ENCODE results near the gene SH3PXD2A. TPM values are rescaled to one million over a fixed set of nuclear protein-coding genes. Genes with fewer than 3 reads are reported as not detected.

Gene SH3PXD2A
- total and polyA plus RNA-seq, 2 experiments from 2014 or later, result 1.8 to 5.0 TPM

DNA sequence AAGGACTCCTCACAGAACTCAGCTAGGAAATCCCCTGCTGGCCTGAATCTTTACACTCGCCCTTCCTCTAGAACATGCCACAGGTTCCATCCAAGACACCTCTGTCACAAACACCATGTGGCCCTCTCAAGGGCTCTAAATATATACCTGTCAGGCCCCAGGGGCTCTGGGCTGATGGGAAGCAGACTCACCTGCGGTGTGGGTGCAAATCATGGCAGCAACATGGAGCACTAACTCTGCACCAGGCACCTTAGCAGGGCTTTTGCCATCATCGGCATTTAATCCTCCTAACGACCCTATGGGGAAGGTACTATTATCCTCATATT, 17.3 kb downstream of the SH3PXD2A start:
- Histone ChIP-seq H3F3A (replicated peaks; ENCODE audit: low read depth) (0 out of 2 replicates have a peak, but pooled peaks cover 5% of the 10 kb centered on the region), H3K36me3 (ENCODE audit: insufficient read depth) (no peaks in the 10 kb centered on the region), H3K9me2 (ENCODE audit: insufficient read depth) (no peaks in the 10 kb centered on the region), H3K27me3 (ENCODE audit: insufficient read depth) (no peaks in the 10 kb centered on the region), H3K79me2 (replicated peaks; ENCODE audit: insufficient read depth) (no peaks in the 10 kb centered on the region), H3K27ac (ENCODE audit: low read depth) (no peak overlapping the region), H3K4me1 (ENCODE audit: insufficient read depth) (peaks cover 49% of the 10 kb centered on the region), H2AFZ (no peak overlapping the region), H3K4me2 (no peak overlapping the region), H4K20me1 (replicated peaks; ENCODE audit: insufficient read depth) (no peaks in the 10 kb centered on the region), H3K4me3 (no peak overlapping the region)
- no peak for TF ChIP-seq CREB1 (CRISPR knock-in tag; IDR thresholded peaks at IDR 0.05; ENCODE audit: low read depth)
- no peak for TF ChIP-seq NANOG (IDR thresholded peaks at IDR 0.05; ENCODE audit: borderline replicate concordance)
- no peak for TF ChIP-seq JUNB (IDR thresholded peaks at IDR 0.05; ENCODE audit: unreplicated experiment)
- TF ChIP-seq, protein P1, sequence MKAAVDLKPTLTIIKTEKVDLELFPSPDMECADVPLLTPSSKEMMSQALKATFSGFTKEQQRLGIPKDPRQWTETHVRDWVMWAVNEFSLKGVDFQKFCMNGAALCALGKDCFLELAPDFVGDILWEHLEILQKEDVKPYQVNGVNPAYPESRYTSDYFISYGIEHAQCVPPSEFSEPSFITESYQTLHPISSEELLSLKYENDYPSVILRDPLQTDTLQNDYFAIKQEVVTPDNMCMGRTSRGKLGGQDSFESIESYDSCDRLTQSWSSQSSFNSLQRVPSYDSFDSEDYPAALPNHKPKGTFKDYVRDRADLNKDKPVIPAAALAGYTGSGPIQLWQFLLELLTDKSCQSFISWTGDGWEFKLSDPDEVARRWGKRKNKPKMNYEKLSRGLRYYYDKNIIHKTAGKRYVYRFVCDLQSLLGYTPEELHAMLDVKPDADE (IDR thresholded peaks at IDR 0.05), result no peak
- no peak for TF ChIP-seq ZNF114 (CRISPR knock-in tag; IDR thresholded peaks at IDR 0.05)
- peaks cover 3% of the 10 kb centered on the region; the same call in 2 of the 3 replicates for H3K36me3 Mint-ChIP-seq (ENCODE audit: low read depth)
- no peak overlapping the region for H3K4me3 Mint-ChIP-seq
- no peak overlapping the region for H3K27ac Mint-ChIP-seq
- DNase-seq (ENCODE audit: low spot score) (no peak), ATAC-seq (no peak)
- peaks cover 5% of the 10 kb centered on the region; the same call in 1 of the 3 replicates for H3K9me3 Mint-ChIP-seq
- peaks cover 63% of the 10 kb centered on the region for H3K4me1 Mint-ChIP-seq
- H3K27me3 Mint-ChIP-seq (ENCODE audit: insufficient read depth, low read depth, poor library complexity), result peaks cover 1% of the 10 kb centered on the region

DNA sequence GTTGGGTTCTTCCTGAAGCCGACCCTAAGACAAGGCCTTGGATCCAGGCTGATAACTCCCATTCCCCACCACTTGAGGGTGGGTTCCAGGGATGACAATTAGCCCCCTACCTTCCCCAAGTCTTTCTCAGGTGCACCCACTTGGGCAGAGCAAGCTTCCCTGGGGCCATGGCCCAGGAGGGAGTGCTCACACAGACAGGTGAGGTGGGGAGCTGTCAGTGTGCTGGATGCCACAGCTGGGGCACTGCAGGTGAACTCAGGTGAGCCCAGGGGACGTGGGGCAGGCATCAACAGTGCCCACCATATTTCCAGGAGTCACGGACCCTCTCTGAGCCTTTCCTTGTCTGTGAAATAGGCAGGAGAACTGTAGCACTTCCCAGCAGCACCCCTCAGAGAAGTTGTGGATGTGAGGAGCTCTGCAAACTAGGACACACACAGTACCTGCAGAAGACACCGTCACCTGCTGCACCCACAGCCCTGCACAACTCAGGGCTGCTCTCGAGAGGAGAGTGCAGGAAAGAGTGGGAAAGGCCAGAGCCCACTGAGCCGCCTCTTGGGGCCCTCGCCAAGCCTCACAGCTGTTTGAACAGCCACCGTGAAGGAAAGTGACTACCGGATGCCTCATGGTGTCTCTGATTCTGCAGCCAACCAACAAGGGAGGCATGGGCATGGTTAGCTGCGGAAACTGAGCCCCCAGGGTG, 17.9 kb downstream of the SH3PXD2A start:
- Histone ChIP-seq H4K20me1 (replicated peaks; ENCODE audit: insufficient read depth) (no peaks in the 10 kb centered on the region), H3K36me3 (ENCODE audit: insufficient read depth) (no peaks in the 10 kb centered on the region), H3K4me2 (no peak overlapping the region), H3K27ac (ENCODE audit: low read depth) (no peak overlapping the region), H3K4me3 (no peak overlapping the region), H3F3A (replicated peaks; ENCODE audit: low read depth) (0 out of 2 replicates have a peak, but pooled peaks cover 5% of the 10 kb centered on the region), H2AFZ (no peak overlapping the region), H3K79me2 (replicated peaks; ENCODE audit: insufficient read depth) (no peaks in the 10 kb centered on the region), H3K9me2 (ENCODE audit: insufficient read depth) (no peaks in the 10 kb centered on the region), H3K27me3 (ENCODE audit: insufficient read depth) (no peaks in the 10 kb centered on the region), H3K4me1 (ENCODE audit: insufficient read depth) (peaks cover 49% of the 10 kb centered on the region)
- DNase-seq (ENCODE audit: low spot score) (no peak), ATAC-seq (no peak)
- Mint-ChIP-seq H3K27ac (no peak overlapping the region), H3K9me3 (peaks cover 8% of the 10 kb centered on the region; the same call in 1 of the 3 replicates), H3K36me3 (ENCODE audit: low read depth) (peaks cover 3% of the 10 kb centered on the region; the same call in 2 of the 3 replicates), H3K27me3 (ENCODE audit: insufficient read depth, low read depth, poor library complexity) (peaks cover 1% of the 10 kb centered on the region), H3K4me1 (peaks cover 60% of the 10 kb centered on the region), H3K4me3 (no peak overlapping the region)
- TF ChIP-seq STAT1 (IDR thresholded peaks at IDR 0.05; ENCODE audit: unreplicated experiment) (no peak), NANOG (IDR thresholded peaks at IDR 0.05; ENCODE audit: borderline replicate concordance) (no peak), POLR2AphosphoS5 (IDR thresholded peaks at IDR 0.05; ENCODE audit: low read depth) (no peak)
- TF ChIP-seq, protein P2, sequence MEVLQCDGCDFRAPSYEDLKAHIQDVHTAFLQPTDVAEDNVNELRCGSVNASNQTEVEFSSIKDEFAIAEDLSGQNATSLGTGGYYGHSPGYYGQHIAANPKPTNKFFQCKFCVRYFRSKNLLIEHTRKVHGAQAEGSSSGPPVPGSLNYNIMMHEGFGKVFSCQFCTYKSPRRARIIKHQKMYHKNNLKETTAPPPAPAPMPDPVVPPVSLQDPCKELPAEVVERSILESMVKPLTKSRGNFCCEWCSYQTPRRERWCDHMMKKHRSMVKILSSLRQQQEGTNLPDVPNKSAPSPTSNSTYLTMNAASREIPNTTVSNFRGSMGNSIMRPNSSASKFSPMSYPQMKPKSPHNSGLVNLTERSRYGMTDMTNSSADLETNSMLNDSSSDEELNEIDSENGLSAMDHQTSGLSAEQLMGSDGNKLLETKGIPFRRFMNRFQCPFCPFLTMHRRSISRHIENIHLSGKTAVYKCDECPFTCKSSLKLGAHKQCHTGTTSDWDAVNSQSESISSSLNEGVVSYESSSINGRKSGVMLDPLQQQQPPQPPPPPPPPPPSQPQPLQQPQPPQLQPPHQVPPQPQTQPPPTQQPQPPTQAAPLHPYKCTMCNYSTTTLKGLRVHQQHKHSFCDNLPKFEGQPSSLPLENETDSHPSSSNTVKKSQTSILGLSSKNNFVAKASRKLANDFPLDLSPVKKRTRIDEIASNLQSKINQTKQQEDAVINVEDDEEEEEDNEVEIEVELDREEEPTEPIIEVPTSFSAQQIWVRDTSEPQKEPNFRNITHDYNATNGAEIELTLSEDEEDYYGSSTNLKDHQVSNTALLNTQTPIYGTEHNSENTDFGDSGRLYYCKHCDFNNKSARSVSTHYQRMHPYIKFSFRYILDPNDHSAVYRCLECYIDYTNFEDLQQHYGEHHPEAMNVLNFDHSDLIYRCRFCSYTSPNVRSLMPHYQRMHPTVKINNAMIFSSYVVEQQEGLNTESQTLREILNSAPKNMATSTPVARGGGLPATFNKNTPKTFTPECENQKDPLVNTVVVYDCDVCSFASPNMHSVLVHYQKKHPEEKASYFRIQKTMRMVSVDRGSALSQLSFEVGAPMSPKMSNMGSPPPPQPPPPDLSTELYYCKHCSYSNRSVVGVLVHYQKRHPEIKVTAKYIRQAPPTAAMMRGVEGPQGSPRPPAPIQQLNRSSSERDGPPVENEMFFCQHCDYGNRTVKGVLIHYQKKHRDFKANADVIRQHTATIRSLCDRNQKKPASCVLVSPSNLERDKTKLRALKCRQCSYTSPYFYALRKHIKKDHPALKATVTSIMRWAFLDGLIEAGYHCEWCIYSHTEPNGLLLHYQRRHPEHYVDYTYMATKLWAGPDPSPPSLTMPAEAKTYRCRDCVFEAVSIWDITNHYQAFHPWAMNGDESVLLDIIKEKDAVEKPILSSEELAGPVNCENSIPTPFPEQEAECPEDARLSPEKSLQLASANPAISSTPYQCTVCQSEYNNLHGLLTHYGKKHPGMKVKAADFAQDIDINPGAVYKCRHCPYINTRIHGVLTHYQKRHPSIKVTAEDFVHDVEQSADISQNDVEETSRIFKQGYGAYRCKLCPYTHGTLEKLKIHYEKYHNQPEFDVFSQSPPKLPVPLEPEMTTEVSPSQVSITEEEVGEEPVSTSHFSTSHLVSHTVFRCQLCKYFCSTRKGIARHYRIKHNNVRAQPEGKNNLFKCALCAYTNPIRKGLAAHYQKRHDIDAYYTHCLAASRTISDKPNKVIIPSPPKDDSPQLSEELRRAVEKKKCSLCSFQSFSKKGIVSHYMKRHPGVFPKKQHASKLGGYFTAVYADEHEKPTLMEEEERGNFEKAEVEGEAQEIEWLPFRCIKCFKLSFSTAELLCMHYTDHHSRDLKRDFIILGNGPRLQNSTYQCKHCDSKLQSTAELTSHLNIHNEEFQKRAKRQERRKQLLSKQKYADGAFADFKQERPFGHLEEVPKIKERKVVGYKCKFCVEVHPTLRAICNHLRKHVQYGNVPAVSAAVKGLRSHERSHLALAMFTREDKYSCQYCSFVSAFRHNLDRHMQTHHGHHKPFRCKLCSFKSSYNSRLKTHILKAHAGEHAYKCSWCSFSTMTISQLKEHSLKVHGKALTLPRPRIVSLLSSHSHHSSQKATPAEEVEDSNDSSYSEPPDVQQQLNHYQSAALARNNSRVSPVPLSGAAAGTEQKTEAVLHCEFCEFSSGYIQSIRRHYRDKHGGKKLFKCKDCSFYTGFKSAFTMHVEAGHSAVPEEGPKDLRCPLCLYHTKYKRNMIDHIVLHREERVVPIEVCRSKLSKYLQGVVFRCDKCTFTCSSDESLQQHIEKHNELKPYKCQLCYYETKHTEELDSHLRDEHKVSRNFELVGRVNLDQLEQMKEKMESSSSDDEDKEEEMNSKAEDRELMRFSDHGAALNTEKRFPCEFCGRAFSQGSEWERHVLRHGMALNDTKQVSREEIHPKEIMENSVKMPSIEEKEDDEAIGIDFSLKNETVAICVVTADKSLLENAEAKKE (CRISPR knock-in tag; IDR thresholded peaks at IDR 0.05), result no peak
- TF ChIP-seq, protein P1 (IDR thresholded peaks at IDR 0.05), result no peak
